ENCODE results near the gene CFAP69.

DNA sequence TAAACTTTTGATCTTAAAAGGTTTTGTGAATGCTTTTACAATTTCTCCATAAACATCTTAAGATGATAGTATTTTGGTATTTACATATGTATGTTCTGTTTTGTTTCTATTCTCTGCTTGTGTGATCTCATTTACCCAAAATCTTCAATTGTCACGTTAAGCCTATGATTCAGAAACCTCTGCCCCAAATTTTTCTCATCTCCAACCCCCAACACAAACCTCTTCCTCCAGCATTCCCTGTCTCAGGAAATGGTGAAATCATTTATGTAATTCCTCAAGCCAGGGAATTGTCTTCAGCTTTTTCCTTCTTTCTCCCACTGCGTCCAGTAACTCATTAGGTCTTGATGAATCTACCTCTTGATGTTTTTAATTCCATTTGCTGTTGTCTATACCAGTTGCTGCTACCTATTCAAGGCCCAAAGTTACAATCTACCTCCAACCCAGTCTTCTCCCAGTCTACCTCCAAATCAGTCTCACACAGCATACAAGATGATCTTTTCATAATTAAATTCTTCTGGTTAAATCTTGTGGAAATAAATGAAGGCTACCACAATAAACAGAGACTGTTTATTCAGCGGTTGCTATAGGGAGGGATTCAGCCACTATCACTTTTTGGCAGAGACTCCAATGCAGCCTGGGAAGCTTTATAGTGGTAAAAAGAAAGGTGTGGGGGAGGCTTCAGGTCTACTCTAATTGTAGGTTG, 5.8 kb downstream of the CFAP69 start:
- TF ChIP-seq POLR2A (IDR thresholded peaks at IDR 0.05; ENCODE audit: low read depth, low read length), result no peak
- TF ChIP-seq TAF1 (IDR thresholded peaks at IDR 0.05; ENCODE audit: low read depth, low read length), result no peak

Data from GM12891 (cell line).